Cardiac muscle cell (in vitro differentiated cells and primary cell): ENCODE measurements around the gene CETP. TPM values are rescaled to one million over a fixed set of nuclear protein-coding genes. Genes with fewer than 3 reads are reported as not detected.
"Not testable (repeated sequence)": the region's sequence is repeated elsewhere in the genome, so short reads cannot be mapped to it uniquely, and the experiment has no call there.

Experiments
- DNase-seq, 2 donors: peaks; one replicate each; pipeline versions ENCODE4 v3.0.0 to v3.0.0-alpha.2; 2010 to 2017; ENCODE audit warnings: low read depth in 1 of 2, low spot score in 1 of 2
- H3K27ac ChIP-seq: fragments of 200-600 bp; sonication (generic); 2 replicates; pipeline ENCODE4 v1.5.1; 2016
- H3K27me3 ChIP-seq: fragments of 200-600 bp; sonication (generic); 2 replicates; pipeline ENCODE4 v1.6.0; 2016; ENCODE audit warnings: control low read depth
- H3K36me3 ChIP-seq: fragments of 200-600 bp; sonication (generic); 2 replicates; pipeline ENCODE4 v1.5.1; 2016; ENCODE audit warnings: control low read depth
- H3K4me1 ChIP-seq: fragments of 200-600 bp; sonication (generic); 2 replicates; pipeline ENCODE4 v1.8.1; 2017; ENCODE audit warnings: low read depth, mild to moderate bottlenecking, mixed run types
- H3K4me3 ChIP-seq: fragments of 200-600 bp; sonication (generic); 2 replicates; pipeline ENCODE4 v1.5.1; 2016; ENCODE audit warnings: mild to moderate bottlenecking
- H3K9me3 ChIP-seq: fragments of 200-600 bp; sonication (generic); 2 replicates; pipeline ENCODE4 v1.5.1; 2017; ENCODE audit warnings: low read depth, mild to moderate bottlenecking, control low read depth
- polyA plus RNA-seq: library from polyadenylated mRNA; unstranded; fragments of >200 nt; fragmentation: Nextera tagmentation; extraction: Ambion mirVana; gene quantifications from 2 replicates; pipeline ENCODE4 v1.2.1, GENCODE V29; 2016
- total RNA-seq: library from RNA; depleted of rRNA; stranded (reverse); fragments of >200 nt; gene quantifications from 2 replicates; pipeline ENCODE4 v1.2.3, GENCODE V29; 2016
- TF ChIP-seq, protein P1 (sequence below): IDR thresholded peaks from 2 replicates; pipeline ENCODE4 v1.5.1; 2012; ENCODE audit warnings: low read depth, mild to moderate bottlenecking, low read length

The CETP gene
- total and polyA plus RNA-seq, 2 experiments from 2014 or later, result 0.27 to 0.49 TPM

DNA sequence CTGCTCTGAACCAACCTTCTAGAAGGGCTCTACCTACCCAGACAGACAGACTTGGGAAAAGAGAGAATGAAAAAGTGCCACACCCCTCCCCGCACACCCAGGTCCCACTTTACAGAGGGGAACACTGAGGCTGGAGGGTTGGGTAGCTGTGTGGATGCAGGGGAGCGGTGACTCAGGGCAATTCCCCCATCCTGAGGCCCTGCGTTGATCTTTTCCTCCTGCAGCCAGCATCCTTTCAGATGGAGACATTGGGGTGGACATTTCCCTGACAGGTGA, 10.0 kb downstream of the CETP start:
- TF ChIP-seq, protein P1, sequence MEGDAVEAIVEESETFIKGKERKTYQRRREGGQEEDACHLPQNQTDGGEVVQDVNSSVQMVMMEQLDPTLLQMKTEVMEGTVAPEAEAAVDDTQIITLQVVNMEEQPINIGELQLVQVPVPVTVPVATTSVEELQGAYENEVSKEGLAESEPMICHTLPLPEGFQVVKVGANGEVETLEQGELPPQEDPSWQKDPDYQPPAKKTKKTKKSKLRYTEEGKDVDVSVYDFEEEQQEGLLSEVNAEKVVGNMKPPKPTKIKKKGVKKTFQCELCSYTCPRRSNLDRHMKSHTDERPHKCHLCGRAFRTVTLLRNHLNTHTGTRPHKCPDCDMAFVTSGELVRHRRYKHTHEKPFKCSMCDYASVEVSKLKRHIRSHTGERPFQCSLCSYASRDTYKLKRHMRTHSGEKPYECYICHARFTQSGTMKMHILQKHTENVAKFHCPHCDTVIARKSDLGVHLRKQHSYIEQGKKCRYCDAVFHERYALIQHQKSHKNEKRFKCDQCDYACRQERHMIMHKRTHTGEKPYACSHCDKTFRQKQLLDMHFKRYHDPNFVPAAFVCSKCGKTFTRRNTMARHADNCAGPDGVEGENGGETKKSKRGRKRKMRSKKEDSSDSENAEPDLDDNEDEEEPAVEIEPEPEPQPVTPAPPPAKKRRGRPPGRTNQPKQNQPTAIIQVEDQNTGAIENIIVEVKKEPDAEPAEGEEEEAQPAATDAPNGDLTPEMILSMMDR, result no peak

GRCh38 chr16:56972403-56973293, 10.9 kb downstream of the CETP start:
- no peak overlapping the region for H3K27ac ChIP-seq
- H3K4me3 ChIP-seq, result no peak overlapping the region
- H3K36me3 ChIP-seq, result no peaks in the 10 kb centered on the region
- H3K4me1 ChIP-seq, result no peaks in the 10 kb centered on the region
- H3K27me3 ChIP-seq, result no peaks in the 10 kb centered on the region
- H3K9me3 ChIP-seq, result no peaks in the 10 kb centered on the region
- no peak for DNase-seq
- TF ChIP-seq, protein P1, result no peak

More for the DNA sequence above, 10.0 kb downstream of the CETP start:
- no peaks in the 10 kb centered on the region for H3K36me3 ChIP-seq
- H3K27ac ChIP-seq, result no peak overlapping the region
- no peak for DNase-seq
- no peaks in the 10 kb centered on the region for H3K4me1 ChIP-seq
- no peak overlapping the region for H3K4me3 ChIP-seq
- no peaks in the 10 kb centered on the region for H3K9me3 ChIP-seq
- no peaks in the 10 kb centered on the region for H3K27me3 ChIP-seq

DNA sequence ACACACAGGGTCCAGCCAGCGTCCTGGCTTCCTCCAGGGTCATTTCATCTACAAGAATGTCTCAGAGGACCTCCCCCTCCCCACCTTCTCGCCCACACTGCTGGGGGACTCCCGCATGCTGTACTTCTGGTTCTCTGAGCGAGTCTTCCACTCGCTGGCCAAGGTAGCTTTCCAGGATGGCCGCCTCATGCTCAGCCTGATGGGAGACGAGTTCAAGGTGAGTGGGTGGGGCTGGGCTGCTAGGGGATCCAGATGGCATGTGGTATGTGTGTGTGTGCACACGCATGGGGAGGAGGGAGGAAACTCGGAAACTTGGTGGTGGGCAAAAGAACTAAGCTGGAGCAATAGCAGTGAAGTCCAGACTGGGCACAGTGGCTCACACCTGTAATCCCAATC, 11.5 kb downstream of the CETP start:
- Histone ChIP-seq H3K36me3 (no peaks in the 10 kb centered on the region), H3K9me3 (no peaks in the 10 kb centered on the region), H3K4me1 (no peaks in the 10 kb centered on the region), H3K27me3 (no peaks in the 10 kb centered on the region), H3K27ac (no peak overlapping the region), H3K4me3 (no peak overlapping the region)
- DNase-seq, result no peak
- TF ChIP-seq, protein P1, result no peak

DNA sequence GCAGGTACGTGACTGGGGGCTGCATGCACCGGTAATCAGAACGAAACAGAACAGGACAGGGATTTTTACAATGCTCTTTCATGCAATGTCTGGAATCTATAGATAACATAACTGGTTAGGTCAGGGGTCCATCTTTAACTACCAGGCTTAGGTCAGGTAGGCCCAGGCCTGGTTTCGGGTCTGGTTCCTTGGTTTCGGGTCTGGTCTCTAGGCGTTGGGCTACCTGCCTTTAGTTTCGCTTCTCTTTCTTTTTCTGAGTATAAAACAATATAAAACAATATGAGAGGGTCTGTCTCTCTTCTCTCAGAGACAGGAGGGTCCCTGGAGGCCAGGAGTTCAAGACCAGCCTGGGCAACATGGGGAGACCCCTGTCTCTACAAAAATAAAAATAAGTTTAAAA, 12.1 kb downstream of the CETP start:
- not testable (repeated sequence) for DNase-seq, H3K9me3 ChIP-seq, H3K27ac ChIP-seq, H3K27me3 ChIP-seq, H3K4me1 ChIP-seq, H3K36me3 ChIP-seq, H3K4me3 ChIP-seq

GRCh38 chr16:56974549-56975300, 13.0 kb downstream of the CETP start:
- Histone ChIP-seq H3K9me3 (no peaks in the 10 kb centered on the region), H3K4me1 (no peaks in the 10 kb centered on the region), H3K4me3 (no peak overlapping the region), H3K27me3 (no peaks in the 10 kb centered on the region), H3K36me3 (no peaks in the 10 kb centered on the region), H3K27ac (no peak overlapping the region)
- TF ChIP-seq, protein P1, result no peak
- DNase-seq, result no peak

GRCh38 chr16:56975714-56976113, 14.0 kb downstream of the CETP start:
- Histone ChIP-seq H3K9me3 (no peaks in the 10 kb centered on the region), H3K4me3 (no peak overlapping the region), H3K27ac (no peak overlapping the region), H3K36me3 (no peaks in the 10 kb centered on the region), H3K4me1 (no peaks in the 10 kb centered on the region), H3K27me3 (no peaks in the 10 kb centered on the region)
- no peak for DNase-seq
- TF ChIP-seq, protein P1, result no peak
